H9 (cell line): Measurements from ENCODE around the gene THAP5. TPM values are rescaled to one million over a fixed set of nuclear protein-coding genes. Genes with fewer than 3 reads are reported as not detected.

ENCODE experiments used
- DNase-seq: peaks from one replicate; pipeline ENCODE4 v3.0.0-alpha.2; 2017
- H2AFZ ChIP-seq: one replicate; pipeline ENCODE4 v1.6.1; 2013; ENCODE audit warnings: mild to moderate bottlenecking, low read length, control low read depth, moderate library complexity
- H2AK5ac ChIP-seq: 2 replicates; pipeline ENCODE4 v1.6.1; 2013; ENCODE audit warnings: low read length, control low read depth, mixed read lengths; ENCODE audit not compliant: insufficient read length
- H2BK120ac ChIP-seq: one replicate; pipeline ENCODE4 v1.6.1; 2013; ENCODE audit warnings: low read depth, mild to moderate bottlenecking, low read length, control low read depth, inconsistent platforms; ENCODE audit not compliant: poor library complexity, severe bottlenecking
- H2BK12ac ChIP-seq: 2 replicates; pipeline ENCODE4 v1.6.1; 2013; ENCODE audit warnings: low read length, control low read depth, mixed read lengths, low read depth; ENCODE audit not compliant: insufficient read length
- H2BK15ac ChIP-seq: 2 replicates; pipeline ENCODE4 v1.6.1; 2013; ENCODE audit warnings: low read depth, low read length, control low read depth
- H2BK20ac ChIP-seq: one replicate; pipeline ENCODE4 v1.6.1; 2013; ENCODE audit warnings: low read depth, mild to moderate bottlenecking, low read length, control low read depth, inconsistent platforms; ENCODE audit not compliant: poor library complexity, severe bottlenecking
- H2BK5ac ChIP-seq: 2 replicates; pipeline ENCODE4 v1.6.1; 2013; ENCODE audit warnings: low read length, control low read depth, mixed read lengths; ENCODE audit not compliant: insufficient read length
- H3K14ac ChIP-seq: 2 replicates; pipeline ENCODE4 v1.6.1; 2013; ENCODE audit warnings: low read length, control low read depth; ENCODE audit not compliant: insufficient read depth
- H3K18ac ChIP-seq: 2 replicates; pipeline ENCODE4 v1.6.1; 2013; ENCODE audit warnings: low read depth, mild to moderate bottlenecking, mixed read lengths, low read length, control low read depth; ENCODE audit not compliant: insufficient read length
- H3K23ac ChIP-seq: 2 replicates; pipeline ENCODE4 v1.6.1; 2013; ENCODE audit warnings: low read length, control low read depth, mixed read lengths, low read depth; ENCODE audit not compliant: insufficient read length
- H3K23me2 ChIP-seq: 2 replicates; pipeline ENCODE4 v1.6.1; 2013; ENCODE audit warnings: low read depth, mild to moderate bottlenecking, mixed read lengths, low read length, control low read depth; ENCODE audit not compliant: insufficient read length, poor library complexity, severe bottlenecking
- H3K27ac ChIP-seq: 2 replicates; pipeline ENCODE4 v1.5.1; 2013; ENCODE audit warnings: low read length, control low read depth, mixed read lengths, low read depth; ENCODE audit not compliant: insufficient read length
- H3K27me3 ChIP-seq: 2 replicates; pipeline ENCODE4 v1.6.1; 2013; ENCODE audit warnings: low read length, control low read depth, inconsistent platforms; ENCODE audit not compliant: insufficient read depth
- H3K4ac ChIP-seq: 2 replicates; pipeline ENCODE4 v1.6.1; 2013; ENCODE audit warnings: low read depth, mild to moderate bottlenecking, control low read depth, inconsistent platforms, low read length, moderate library complexity
- H3K4me1 ChIP-seq: 2 replicates; pipeline ENCODE4 v1.6.1; 2013; ENCODE audit warnings: low read length, control low read depth, inconsistent platforms; ENCODE audit not compliant: insufficient read depth
- H3K4me2 ChIP-seq: 2 replicates; pipeline ENCODE4 v1.6.1; 2013; ENCODE audit warnings: low read length, control low read depth, mixed read lengths; ENCODE audit not compliant: insufficient read length, insufficient read depth
- H3K56ac ChIP-seq: 2 replicates; pipeline ENCODE4 v1.6.1; 2013; ENCODE audit warnings: low read depth, mild to moderate bottlenecking, mixed read lengths, low read length, control low read depth; ENCODE audit not compliant: insufficient read length
- H3K79me1 ChIP-seq: 2 replicates; pipeline ENCODE4 v1.6.1; 2013; ENCODE audit warnings: low read depth, mild to moderate bottlenecking, moderate library complexity, low read length, control low read depth, inconsistent platforms; ENCODE audit not compliant: insufficient read depth, poor library complexity, severe bottlenecking
- H3K79me2 ChIP-seq: 2 replicates; pipeline ENCODE4 v1.6.1; 2013; ENCODE audit warnings: low read length, control low read depth, inconsistent platforms; ENCODE audit not compliant: insufficient read depth
- H3K9ac ChIP-seq: 2 replicates; pipeline ENCODE4 v1.6.1; 2013; ENCODE audit warnings: low read length, control low read depth, mixed read lengths; ENCODE audit not compliant: insufficient read length; ENCODE audit errors: extremely low read depth
- H3K9me3 ChIP-seq: one replicate; pipeline ENCODE4 v1.6.1; 2013; ENCODE audit warnings: low read depth, low read length, inconsistent platforms; ENCODE audit not compliant: control insufficient read depth
- H3T11ph ChIP-seq: one replicate; pipeline ENCODE4 v1.6.1; 2013; ENCODE audit warnings: mild to moderate bottlenecking, low read length, control low read depth, inconsistent platforms
- H4K20me1 ChIP-seq: one replicate; pipeline ENCODE4 v1.6.1; 2013; ENCODE audit not compliant: control insufficient read depth, insufficient read length, insufficient read depth
- H4K5ac ChIP-seq: 2 replicates; pipeline ENCODE4 v1.6.1; 2013; ENCODE audit warnings: low read depth, mild to moderate bottlenecking, mixed read lengths, low read length, control low read depth; ENCODE audit not compliant: insufficient read length
- H4K8ac ChIP-seq: replicated peaks from 2 replicates; pipeline ENCODE4 v1.6.1; 2013; ENCODE audit warnings: low read length, control low read depth, mixed read lengths, low read depth; ENCODE audit not compliant: insufficient read length
- H4K91ac ChIP-seq: 2 replicates; pipeline ENCODE4 v1.6.1; 2013; ENCODE audit warnings: low read depth, mild to moderate bottlenecking, moderate library complexity, mixed read lengths, low read length, control low read depth; ENCODE audit not compliant: insufficient read length
- H3K27ac Mint-ChIP-seq, 3 experiments: 2 replicates in 2 of 3; 3 replicates in 1 of 3; pipeline ENCODE4 v1.8.0; 2020 to 2021; ENCODE audit warnings: mixed read lengths in 3 of 3, mild to moderate bottlenecking in 1 of 3, moderate library complexity in 1 of 3
- H3K27me3 Mint-ChIP-seq: 2 replicates; pipeline ENCODE4 v1.8.0; 2021; ENCODE audit warnings: low read depth, mild to moderate bottlenecking, moderate library complexity, mixed read lengths
- H3K36me3 Mint-ChIP-seq, 3 experiments: 2 replicates in 2 of 3; 3 replicates in 1 of 3; pipeline ENCODE4 v1.8.0; 2020 to 2021; ENCODE audit warnings: low read depth in 3 of 3, mixed read lengths in 3 of 3; ENCODE audit not compliant: insufficient read depth in 1 of 3
- H3K4me1 Mint-ChIP-seq, 2 experiments: 2 replicates each; pipeline ENCODE4 v1.8.0; 2020; ENCODE audit warnings: mixed read lengths in 2 of 2
- H3K4me3 Mint-ChIP-seq, 2 experiments: 2 replicates in 1 of 2; 3 replicates in 1 of 2; pipeline ENCODE4 v1.8.0; 2020 to 2021; ENCODE audit warnings: mild to moderate bottlenecking in 2 of 2, mixed read lengths in 2 of 2, moderate library complexity in 1 of 2
- H3K9me3 Mint-ChIP-seq, 2 experiments: 2 replicates in 1 of 2; 3 replicates in 1 of 2; pipeline ENCODE4 v1.8.0; 2020; ENCODE audit warnings: mild to moderate bottlenecking in 2 of 2, mixed read lengths in 2 of 2, moderate library complexity in 1 of 2
- CTCF ChIP-seq: fragments of 200-600 bp; sonication (generic); conservative IDR thresholded peaks from 3 replicates; pipeline ENCODE4 v1.8.0; 2021; ENCODE audit warnings: antibody characterized with exemption, mild to moderate bottlenecking
- WGBS: extraction: QIAGEN DNeasy Blood & Tissue Kit; methylation state at CpG from one replicate; pipeline ENCODE4 v1.1.7; 2013; ENCODE audit warnings: missing lambda C conversion rate, low lambda C conversion rate, mixed read lengths; ENCODE audit not compliant: insufficient read length; ENCODE audit errors: extremely low coverage; 5-methylcytosine and 5-hydroxymethylcytosine counted together
- total RNA-seq: library from RNA; stranded (reverse); gene quantifications from 2 replicates; pipeline ENCODE4 v1.2.1, GENCODE V29; 2021

THAP5 gene
- total RNA-seq, 1 experiment from 2014 or later = 20.6 TPM

- Histone ChIP-seq H4K5ac (no peak overlapping the region), H3K18ac (no peak overlapping the region), H3K4me1 (no peaks in the 10 kb centered on the region), H3K9ac (no peak overlapping the region), H3K4ac (no peak overlapping the region), H4K20me1 (no peaks in the 10 kb centered on the region), H3K9me3 (no peaks in the 10 kb centered on the region), H2BK5ac (no peak overlapping the region), H3K79me1 (no peaks in the 10 kb centered on the region), H3T11ph (no peak overlapping the region), H3K23me2 (no peaks in the 10 kb centered on the region), H3K27me3 (no peaks in the 10 kb centered on the region), H2AK5ac (no peak overlapping the region), H3K23ac (no peak overlapping the region), H3K79me2 (no peaks in the 10 kb centered on the region), H3K14ac (no peak overlapping the region), H2BK12ac (no peak overlapping the region), H3K27ac (no peak overlapping the region), H4K91ac (no peak overlapping the region), H2BK20ac (no peak overlapping the region), H3K4me2 (no peak overlapping the region), H3K56ac (no peak overlapping the region), H2BK15ac (no peak overlapping the region), H4K8ac (no peak overlapping the region), H2AFZ (no peak overlapping the region), H2BK120ac (no peak overlapping the region)
- no peak overlapping the region for H3K4me3 Mint-ChIP-seq
- H3K36me3 Mint-ChIP-seq = no peaks in the 10 kb centered on the region
- H3K27me3 Mint-ChIP-seq = peaks cover 2% of the 10 kb centered on the region; the same call in 1 of the 2 replicates
- no peak overlapping the region for H3K27ac Mint-ChIP-seq
- no peaks in the 10 kb centered on the region for H3K9me3 Mint-ChIP-seq
- no peak for TF ChIP-seq CTCF
- no peak for DNase-seq
- peaks cover 10 to 11% of the 10 kb centered on the region in 2 experiments for H3K4me1 Mint-ChIP-seq
- WGBS = no CpG with 5 or more reads among the region's 11 CpGs
These were observed 35.0 kb upstream of the THAP5 start for GRCh38 chr7:108604307-108605077.
